Choroid plexus epithelial cell (primary cell): ENCODE data around the gene AAGAB.

Experiments used
- DNase-seq: peaks from one replicate; pipeline ENCODE4 v3.0.0-alpha.2; 2010; ENCODE audit warnings: low read depth
- H3K4me3 ChIP-seq: 2 replicates; pipeline ENCODE4 v1.5.1; 2011; ENCODE audit warnings: low read depth, mild to moderate bottlenecking, control low read depth, low read length, moderate library complexity
- TF ChIP-seq, protein P1 (sequence below): conservative IDR thresholded peaks from 2 replicates; pipeline ENCODE4 v1.5.1; 2011; ENCODE audit warnings: low read depth, mild to moderate bottlenecking, control low read depth, inconsistent platforms, low read length, moderate library complexity

Gene AAGAB

DNA sequence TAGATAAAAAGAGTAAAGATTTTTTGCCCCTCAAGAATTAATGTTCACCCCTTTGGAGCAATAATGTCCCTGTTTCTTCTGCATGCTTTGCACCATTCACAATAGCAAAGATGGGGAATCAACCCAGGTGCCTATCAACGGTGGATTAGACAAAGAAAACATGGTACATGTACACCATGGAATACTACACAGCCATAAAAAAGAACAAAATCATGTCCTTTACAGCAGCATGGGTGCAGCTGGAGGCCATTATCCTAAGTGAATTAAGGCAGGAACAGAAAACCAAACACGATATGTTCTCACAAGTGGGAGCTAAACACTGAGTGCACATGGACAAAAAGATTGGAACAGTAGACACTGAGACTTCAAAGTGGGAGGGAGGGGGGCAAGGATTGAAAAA, 35.2 kb downstream of the AAGAB start:
- no peak for DNase-seq
- H3K4me3 ChIP-seq: no peak overlapping the region
- TF ChIP-seq, protein P1, sequence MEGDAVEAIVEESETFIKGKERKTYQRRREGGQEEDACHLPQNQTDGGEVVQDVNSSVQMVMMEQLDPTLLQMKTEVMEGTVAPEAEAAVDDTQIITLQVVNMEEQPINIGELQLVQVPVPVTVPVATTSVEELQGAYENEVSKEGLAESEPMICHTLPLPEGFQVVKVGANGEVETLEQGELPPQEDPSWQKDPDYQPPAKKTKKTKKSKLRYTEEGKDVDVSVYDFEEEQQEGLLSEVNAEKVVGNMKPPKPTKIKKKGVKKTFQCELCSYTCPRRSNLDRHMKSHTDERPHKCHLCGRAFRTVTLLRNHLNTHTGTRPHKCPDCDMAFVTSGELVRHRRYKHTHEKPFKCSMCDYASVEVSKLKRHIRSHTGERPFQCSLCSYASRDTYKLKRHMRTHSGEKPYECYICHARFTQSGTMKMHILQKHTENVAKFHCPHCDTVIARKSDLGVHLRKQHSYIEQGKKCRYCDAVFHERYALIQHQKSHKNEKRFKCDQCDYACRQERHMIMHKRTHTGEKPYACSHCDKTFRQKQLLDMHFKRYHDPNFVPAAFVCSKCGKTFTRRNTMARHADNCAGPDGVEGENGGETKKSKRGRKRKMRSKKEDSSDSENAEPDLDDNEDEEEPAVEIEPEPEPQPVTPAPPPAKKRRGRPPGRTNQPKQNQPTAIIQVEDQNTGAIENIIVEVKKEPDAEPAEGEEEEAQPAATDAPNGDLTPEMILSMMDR: no peak

DNA sequence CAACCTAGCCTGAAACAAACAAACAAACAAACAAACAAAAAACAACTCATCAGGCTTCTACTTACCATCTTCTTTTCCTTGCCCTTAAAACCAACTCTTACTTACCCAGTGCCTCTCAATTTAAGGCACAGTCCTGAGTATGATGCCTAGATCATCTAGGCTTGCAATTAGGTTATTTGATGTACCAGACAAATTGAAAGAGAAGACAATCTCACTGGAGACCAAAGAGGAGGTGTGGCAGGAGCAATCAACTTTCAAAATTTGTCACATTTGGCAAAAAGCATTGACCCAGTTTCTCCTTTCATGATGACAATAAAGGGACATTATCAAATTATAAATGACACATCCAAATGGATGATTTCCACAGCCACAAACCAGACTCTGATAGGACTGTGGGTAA, 36.0 kb downstream of the AAGAB start:
- TF ChIP-seq, protein P1: no peak
- H3K4me3 ChIP-seq: no peak overlapping the region
- DNase-seq: no peak

GRCh38 chr15:67216859-67217258, 37.6 kb downstream of the AAGAB start:
- no peak overlapping the region for H3K4me3 ChIP-seq
- TF ChIP-seq, protein P1: no peak
- no peak for DNase-seq

GRCh38 chr15:67215102-67215501, 39.4 kb downstream of the AAGAB start:
- no peak overlapping the region for H3K4me3 ChIP-seq
- no peak for DNase-seq
- TF ChIP-seq, protein P1: no peak

DNA sequence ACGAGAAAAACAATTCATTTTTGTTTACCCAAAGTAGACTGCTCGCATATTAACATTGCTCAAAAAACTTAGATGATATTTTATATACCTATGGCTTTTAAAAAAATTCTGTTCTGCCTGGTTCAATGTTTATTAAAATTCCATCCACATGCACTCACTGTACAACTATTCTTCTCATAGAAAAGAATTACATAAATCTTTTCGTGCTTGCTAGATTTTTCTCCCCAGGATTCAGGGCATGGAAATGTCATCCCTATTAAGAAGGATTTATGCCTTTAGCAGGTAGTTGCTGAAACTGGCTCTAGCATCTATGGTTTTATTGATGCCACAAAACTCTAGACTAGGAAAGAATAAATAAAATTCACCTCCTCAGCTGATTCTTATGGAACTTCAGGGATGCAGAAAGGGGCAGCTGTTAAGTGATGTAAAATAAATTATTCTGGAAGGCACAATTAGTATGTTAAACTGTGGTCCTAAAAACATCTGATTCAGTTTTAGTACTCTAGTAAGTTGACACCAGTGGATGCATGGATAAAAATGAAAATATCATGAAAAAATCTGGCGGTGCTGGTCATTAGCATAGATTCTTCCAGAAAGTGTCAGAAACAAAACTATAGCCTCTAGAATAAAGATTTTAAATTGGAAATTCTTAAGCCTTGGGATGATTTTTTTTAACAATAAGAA, 41.6 kb downstream of the AAGAB start:
- TF ChIP-seq, protein P1: no peak
- DNase-seq: no peak

DNA sequence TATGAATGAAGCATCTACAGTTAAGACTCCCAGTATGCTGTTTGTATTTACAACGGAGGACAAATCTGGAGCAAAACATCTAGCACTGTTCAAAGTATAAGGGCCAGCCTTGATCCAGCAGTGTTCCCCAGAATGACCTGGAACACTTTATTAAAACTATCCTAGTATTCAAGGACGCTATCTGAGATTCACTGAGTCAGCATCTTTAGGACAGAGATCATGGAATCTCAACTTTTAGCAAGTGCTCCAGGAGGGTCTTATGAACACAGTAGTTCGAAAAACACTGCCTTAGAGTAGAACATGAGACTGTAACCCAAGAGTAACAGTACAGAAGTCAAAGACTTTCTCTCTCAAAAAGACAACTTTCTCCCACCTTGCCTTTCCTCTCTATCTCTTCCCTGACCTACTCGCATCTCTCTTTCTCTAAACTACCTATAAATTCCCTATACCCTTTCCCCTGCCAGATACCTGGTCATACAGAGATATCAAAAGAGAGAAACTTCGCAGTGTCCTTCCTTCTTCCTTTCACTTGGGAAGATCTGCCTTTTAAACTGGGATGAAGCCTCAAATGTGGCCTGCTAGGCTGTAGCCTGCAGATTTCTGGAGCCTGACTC, 43.8 kb downstream of the AAGAB start:
- DNase-seq: no peak
- TF ChIP-seq, protein P1: no peak
- no peak overlapping the region for H3K4me3 ChIP-seq

More for the DNA sequence above, 41.6 kb downstream of the AAGAB start:
- no peak overlapping the region for H3K4me3 ChIP-seq

- no peak for DNase-seq
- H3K4me3 ChIP-seq: no peak overlapping the region
- TF ChIP-seq, protein P1: no peak
Measured at GRCh38 chr15:67208396-67208795, 46.1 kb downstream of the AAGAB start.
